ENCODE results near the gene KIAA1217.

KIAA1217 gene

GRCh38 chr10:24279166-24279565 lies 70.2 kb downstream of the KIAA1217 start:
- H3K9ac ChIP-seq (ENCODE audit: low read length): no peak overlapping the region
- no peaks in the 10 kb centered on the region for H3F3A ChIP-seq (ENCODE audit: insufficient read depth)
- no peaks in the 10 kb centered on the region for H3K36me3 ChIP-seq (ENCODE audit: low read length)
- no peak overlapping the region for H3K4me3 ChIP-seq (ENCODE audit: insufficient read depth, low read length, poor library complexity, severe bottlenecking)
- H3K9me2 ChIP-seq (replicated peaks; ENCODE audit: insufficient read depth, low read length): no peaks in the 10 kb centered on the region
- no peak overlapping the region for H3K27ac ChIP-seq (ENCODE audit: low read depth, low read length)
- H4K20me1 ChIP-seq (ENCODE audit: low read depth, low read length): no peaks in the 10 kb centered on the region
- no peaks in the 10 kb centered on the region for H3K79me2 ChIP-seq (ENCODE audit: insufficient read depth, low read length)
- no peak overlapping the region for H3K4me2 ChIP-seq (ENCODE audit: low read depth, low read length, poor library complexity, severe bottlenecking)
- TF ChIP-seq CTCF (IDR thresholded peaks at IDR 0.05; ENCODE audit: insufficient read depth, low read length, poor library complexity, severe bottlenecking): no peak
- TF ChIP-seq EZH2phosphoT487 (conservative IDR thresholded peaks at IDR 0.05; ENCODE audit: low read length): no peak
- no peak overlapping the region for H2AFZ ChIP-seq (ENCODE audit: low read depth, low read length, severe bottlenecking)
- H3K9me3 ChIP-seq (ENCODE audit: insufficient read depth, low read length): no peaks in the 10 kb centered on the region
- H3K27me3 ChIP-seq (ENCODE audit: low read length): no peaks in the 10 kb centered on the region

- Histone ChIP-seq H3K36me3 (ENCODE audit: low read length) (no peaks in the 10 kb centered on the region), H3K9me2 (replicated peaks; ENCODE audit: insufficient read depth, low read length) (no peaks in the 10 kb centered on the region), H4K20me1 (ENCODE audit: low read depth, low read length) (no peaks in the 10 kb centered on the region), H3K4me2 (ENCODE audit: low read depth, low read length, poor library complexity, severe bottlenecking) (no peak overlapping the region), H3K27me3 (ENCODE audit: low read length) (no peaks in the 10 kb centered on the region), H3K4me3 (ENCODE audit: insufficient read depth, low read length, poor library complexity, severe bottlenecking) (no peak overlapping the region), H2AFZ (ENCODE audit: low read depth, low read length, severe bottlenecking) (no peak overlapping the region), H3K27ac (ENCODE audit: low read depth, low read length) (no peak overlapping the region), H3K79me2 (ENCODE audit: insufficient read depth, low read length) (no peaks in the 10 kb centered on the region), H3F3A (ENCODE audit: insufficient read depth) (no peaks in the 10 kb centered on the region), H3K9ac (ENCODE audit: low read length) (no peak overlapping the region), H3K9me3 (ENCODE audit: insufficient read depth, low read length) (no peaks in the 10 kb centered on the region)
- TF ChIP-seq EZH2phosphoT487 (conservative IDR thresholded peaks at IDR 0.05; ENCODE audit: low read length) (no peak), CTCF (IDR thresholded peaks at IDR 0.05; ENCODE audit: insufficient read depth, low read length, poor library complexity, severe bottlenecking) (no peak)
These were observed 78.7 kb downstream of the KIAA1217 start for GRCh38 chr10:24287559-24288195.

- H4K20me1 ChIP-seq (ENCODE audit: low read depth, low read length): no peaks in the 10 kb centered on the region
- no peaks in the 10 kb centered on the region for H3K27me3 ChIP-seq (ENCODE audit: low read length)
- H3F3A ChIP-seq (ENCODE audit: insufficient read depth): no peaks in the 10 kb centered on the region
- no peaks in the 10 kb centered on the region for H3K36me3 ChIP-seq (ENCODE audit: low read length)
- no peak overlapping the region for H3K4me2 ChIP-seq (ENCODE audit: low read depth, low read length, poor library complexity, severe bottlenecking)
- H2AFZ ChIP-seq (ENCODE audit: low read depth, low read length, severe bottlenecking): no peak overlapping the region
- no peaks in the 10 kb centered on the region for H3K9me2 ChIP-seq (replicated peaks; ENCODE audit: insufficient read depth, low read length)
- no peak overlapping the region for H3K4me3 ChIP-seq (ENCODE audit: insufficient read depth, low read length, poor library complexity, severe bottlenecking)
- H3K79me2 ChIP-seq (ENCODE audit: insufficient read depth, low read length): no peaks in the 10 kb centered on the region
- TF ChIP-seq EZH2phosphoT487 (conservative IDR thresholded peaks at IDR 0.05; ENCODE audit: low read length) (no peak), CTCF (IDR thresholded peaks at IDR 0.05; ENCODE audit: insufficient read depth, low read length, poor library complexity, severe bottlenecking) (no peak)
- no peak overlapping the region for H3K27ac ChIP-seq (ENCODE audit: low read depth, low read length)
- no peak overlapping the region for H3K9ac ChIP-seq (ENCODE audit: low read length)
- no peaks in the 10 kb centered on the region for H3K9me3 ChIP-seq (ENCODE audit: insufficient read depth, low read length)
These were observed 79.6 kb downstream of the KIAA1217 start for GRCh38 chr10:24288581-24288980.
